Kidney (tissue), 14 donors: Measurements from ENCODE around the gene TTBK2. TPM values are rescaled to one million over a fixed set of nuclear protein-coding genes. Genes with fewer than 3 reads are reported as not detected.

Experiments used
- DNase-seq, 5 donors: peaks; one replicate each; pipeline ENCODE4 v3.0.0-alpha.2; 2013 to 2020
- FAIRE-seq: peaks from 2 replicates; lab custom pipeline; 2012; peaks lifted over from hg19 to GRCh38; lab: Jason Lieb, UNC
- H3K27ac ChIP-seq, 2 donors: one replicate each; pipeline ENCODE4 v1.7.0; 2013; ENCODE audit warnings: low read depth in 2 of 2, low read length in 2 of 2, inconsistent platforms in 1 of 2
- H3K27me3 ChIP-seq: one replicate; pipeline ENCODE4 v1.7.1; 2013; ENCODE audit warnings: low read length, inconsistent platforms; ENCODE audit not compliant: control insufficient read depth, insufficient read depth
- H3K36me3 ChIP-seq, 3 donors: one replicate each; pipeline versions ENCODE4 v1.7.0 to v1.7.1; 2013; ENCODE audit warnings: low read length in 3 of 3, control low read depth in 1 of 3, inconsistent platforms in 1 of 3; ENCODE audit not compliant: insufficient read depth in 3 of 3, control insufficient read depth in 2 of 3
- H3K4me1 ChIP-seq, 3 donors: one replicate each; pipeline versions ENCODE4 v1.7.0 to v1.7.1; 2013; ENCODE audit warnings: low read length in 3 of 3, inconsistent platforms in 1 of 3, low read depth in 1 of 3; ENCODE audit not compliant: control insufficient read depth in 2 of 3, insufficient read depth in 2 of 3
- H3K4me3 ChIP-seq, 3 donors: one replicate each; pipeline versions ENCODE4 v1.7.0 to v1.8.1; 2013; ENCODE audit warnings: low read length in 3 of 3, control low read depth in 1 of 3, inconsistent platforms in 1 of 3
- H3K9ac ChIP-seq, 3 donors: one replicate each; pipeline versions ENCODE4 v1.7.0 to v1.7.1; 2013; ENCODE audit warnings: low read length in 3 of 3, control low read depth in 1 of 3, inconsistent platforms in 1 of 3
- H3K9me3 ChIP-seq, 3 donors: one replicate each; pipeline versions ENCODE4 v1.7.0 to v1.7.1; 2013; ENCODE audit warnings: low read length in 3 of 3, control low read depth in 1 of 3, inconsistent platforms in 1 of 3; ENCODE audit not compliant: control insufficient read depth in 2 of 3, insufficient read depth in 1 of 3
- intact Hi-C: fragments of 100-400 bp; cut with DNase I; formaldehyde crosslinking; loops from one replicate; pipeline ENCODE4 v1.11.1; 2022
- polyA plus RNA-seq: library from polyadenylated mRNA; stranded (reverse); fragments of 350-450 nt; fragmentation: Illumina TruSeq; extraction: RNeasy Lipid Tissue Mini Kit (QIAGEN cat#74804); gene quantifications from one replicate; pipeline ENCODE4 v1.2.3, GENCODE V29; 2014; ENCODE audit warnings: low read depth, low replicate concordance; ENCODE audit not compliant: insufficient read depth
- total RNA-seq: library from RNA; stranded (reverse); fragmentation: NEBNext Ultra II Directional; extraction: Animal tissue kit (Norgen Biotek cat#: 25700); gene quantifications from one replicate; pipeline ENCODE4 v1.2.1, GENCODE V29; 2021
- TF ChIP-seq, protein P1 (sequence below): IDR thresholded peaks from 3 replicates; pipeline ENCODE4 v1.5.1; 2012; ENCODE audit warnings: mild to moderate bottlenecking, moderate library complexity, borderline replicate concordance; ENCODE audit not compliant: insufficient read depth; ENCODE audit errors: extremely low read depth
- donor health status: control.
- donor health status: control.
- donor health status: control.
- donor health status: control.
- donor health status: control.
- donor health status: DM: yes; HTN: yes; CAD: no.
- donor health status: Normal renal cell carcinoma (clear cell type).

TTBK2 gene
- total and polyA plus RNA-seq, 2 donors from 2014 or later, result 1.9 to 19.1 TPM

GRCh38 chr15:42937143-42937542 is 16.6 kb upstream of the TTBK2 start:
- Histone ChIP-seq H3K9me3 (no peaks in the 10 kb centered on the region), H3K9ac (no peak overlapping the region), H3K27me3 (no peaks in the 10 kb centered on the region), H3K36me3 (no peaks in the 10 kb centered on the region), H3K4me3 (no peak overlapping the region), H3K4me1 (no peaks in the 10 kb centered on the region), H3K27ac (no peak overlapping the region)
- TF ChIP-seq, protein P1, sequence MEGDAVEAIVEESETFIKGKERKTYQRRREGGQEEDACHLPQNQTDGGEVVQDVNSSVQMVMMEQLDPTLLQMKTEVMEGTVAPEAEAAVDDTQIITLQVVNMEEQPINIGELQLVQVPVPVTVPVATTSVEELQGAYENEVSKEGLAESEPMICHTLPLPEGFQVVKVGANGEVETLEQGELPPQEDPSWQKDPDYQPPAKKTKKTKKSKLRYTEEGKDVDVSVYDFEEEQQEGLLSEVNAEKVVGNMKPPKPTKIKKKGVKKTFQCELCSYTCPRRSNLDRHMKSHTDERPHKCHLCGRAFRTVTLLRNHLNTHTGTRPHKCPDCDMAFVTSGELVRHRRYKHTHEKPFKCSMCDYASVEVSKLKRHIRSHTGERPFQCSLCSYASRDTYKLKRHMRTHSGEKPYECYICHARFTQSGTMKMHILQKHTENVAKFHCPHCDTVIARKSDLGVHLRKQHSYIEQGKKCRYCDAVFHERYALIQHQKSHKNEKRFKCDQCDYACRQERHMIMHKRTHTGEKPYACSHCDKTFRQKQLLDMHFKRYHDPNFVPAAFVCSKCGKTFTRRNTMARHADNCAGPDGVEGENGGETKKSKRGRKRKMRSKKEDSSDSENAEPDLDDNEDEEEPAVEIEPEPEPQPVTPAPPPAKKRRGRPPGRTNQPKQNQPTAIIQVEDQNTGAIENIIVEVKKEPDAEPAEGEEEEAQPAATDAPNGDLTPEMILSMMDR, result no peak
- FAIRE-seq (no peak), DNase-seq (no peak)
- intact Hi-C loops, result no loop called here

GRCh38 chr15:42933886-42934667 is 13.5 kb upstream of the TTBK2 start:
- Histone ChIP-seq H3K4me3 (no peak overlapping the region), H3K9ac (no peak overlapping the region), H3K36me3 (no peaks in the 10 kb centered on the region), H3K27me3 (no peaks in the 10 kb centered on the region), H3K9me3 (no peaks in the 10 kb centered on the region), H3K27ac (no peak overlapping the region), H3K4me1 (no peaks in the 10 kb centered on the region)
- DNase-seq (no peak), FAIRE-seq (no peak)
- intact Hi-C loops, result no loop called here
- TF ChIP-seq, protein P1, result no peak

DNA sequence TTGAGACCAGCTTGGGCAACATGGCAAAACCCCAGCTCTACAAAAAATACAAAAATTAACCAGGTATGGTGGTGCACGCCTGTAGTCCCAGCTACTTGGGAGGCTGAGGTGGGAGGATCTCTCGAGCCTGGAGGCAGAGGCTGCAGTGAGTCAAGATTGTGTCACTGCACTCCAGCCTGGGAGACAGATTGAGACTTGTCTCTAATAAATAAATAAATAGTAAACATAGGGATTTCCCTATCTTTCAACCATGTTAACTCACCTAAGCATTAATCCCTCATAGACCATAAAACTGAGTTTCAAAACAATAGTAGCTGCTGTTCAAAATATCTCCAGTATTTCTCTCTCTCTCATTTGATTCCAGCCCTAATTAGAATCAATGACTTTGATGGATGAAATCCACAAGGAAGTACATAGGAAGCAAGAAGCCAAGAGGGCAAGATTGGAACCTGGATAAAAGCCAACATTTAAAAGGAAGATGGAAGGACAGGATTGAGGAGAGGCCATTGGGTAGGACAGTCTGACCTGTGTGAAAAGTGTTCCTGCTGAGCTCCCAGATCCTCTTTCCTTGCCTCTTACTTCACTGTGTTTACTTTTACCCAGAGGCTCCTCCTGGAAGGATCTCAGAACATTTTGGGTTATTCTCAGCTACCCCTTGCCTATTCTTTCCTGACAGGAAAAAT is 12.4 kb upstream of the TTBK2 start:
- H3K9ac ChIP-seq, result no peak overlapping the region
- no peaks in the 10 kb centered on the region for H3K4me1 ChIP-seq
- FAIRE-seq (no peak), DNase-seq (no peak)
- H3K36me3 ChIP-seq, result no peaks in the 10 kb centered on the region
- no peaks in the 10 kb centered on the region for H3K9me3 ChIP-seq
- TF ChIP-seq, protein P1, result no peak
- H3K27me3 ChIP-seq, result no peaks in the 10 kb centered on the region
- H3K27ac ChIP-seq, result no peak overlapping the region
- H3K4me3 ChIP-seq, result no peak overlapping the region
- intact Hi-C loops, result no loop called here
